ENCODE results near the gene IMP4. TPM values are rescaled to one million over a fixed set of nuclear protein-coding genes. Genes with fewer than 3 reads are reported as not detected.
A peak's percentile ranks its signal among the peaks of the same experiment; 100 is the strongest.

The IMP4 gene
- total RNA-seq, 1 experiment from 2014 or later, result 121 TPM

GRCh38 chr2:130355578-130356431, 13.1 kb downstream of the IMP4 start, which contains the start of gene PTPN18:
Gene PTPN18 (plus strand): TSS chr2:130356056. CDS start chr2:130356108, 52 bp downstream.
- H3K4me1 ChIP-seq (ENCODE audit: control insufficient read depth in 1 of 2, insufficient read depth in 2 of 2, low read length in 2 of 2), result peaks cover 0 to 19% of the 10 kb centered on the region in 2 experiments; a peak in 2 of 4 replicates
- intact Hi-C loops (cut with micrococcal nuclease), result loop anchor here (1.0 kb wide), 1 partner anchor 35 kb away; no protein-coding TSS in a partner anchor
- no peaks in the 10 kb centered on the region for H3K9me3 ChIP-seq (ENCODE audit: control insufficient read depth in 1 of 2, insufficient read depth in 1 of 2, low read depth in 1 of 2, low read length in 2 of 2)
- no peaks in the 10 kb centered on the region for H3K36me3 ChIP-seq (ENCODE audit: control insufficient read depth in 1 of 2, insufficient read depth in 2 of 2, low read length in 2 of 2)
- no peaks in the 10 kb centered on the region for H3K27me3 ChIP-seq (ENCODE audit: insufficient read depth, low read length)
- CTCF ChIA-PET, result interaction anchor here (0.6 to 1.1 kb wide), 2 partner anchors 13 to 17 kb away, joined by 3 to 5 read pairs; partner anchors contain the start of gene IMP4
- no TSS peak for BruUV-seq (replicated peaks)
- no peaks in the 10 kb centered on the region for H4K20me1 ChIP-seq (ENCODE audit: insufficient read depth)
- no peak within 1 kb of the TSS for H2AFZ ChIP-seq (ENCODE audit: low read depth, low read length, poor library complexity, severe bottlenecking)
- peak; percentile 58 for DNase-seq (ENCODE audit: low read depth, low spot score)
- RAD21 ChIA-PET (ENCODE audit: low non-redundant PET in 1 of 2, low total read pairs in 2 of 2, uncharacterized antibody in 2 of 2, unreplicated experiment in 2 of 2), result interaction anchor here in 1 of 2 experiments (2.0 kb wide), 1 partner anchor 13 kb away, joined by 5 read pairs; the partner anchor contains the start of gene IMP4
- no peaks in the 10 kb centered on the region for H3K9me2 ChIP-seq (ENCODE audit: insufficient read depth)
- H3K4me2 ChIP-seq (ENCODE audit: low read length), result peak within 1 kb of the TSS; percentile 89
- peak within 1 kb of the TSS; percentile 80 for H3K9ac ChIP-seq (ENCODE audit: low read length)
- ATAC-seq, result peak; percentile 94
- no peaks in the 10 kb centered on the region; the same call in none of the 2 replicates for H3K79me2 ChIP-seq (ENCODE audit: insufficient read depth, low read length)
- POLR2A ChIA-PET, result interaction anchor here (1.6 kb wide), 1 partner anchor 13 kb away, joined by 5 read pairs; the partner anchor contains the start of gene IMP4
- H3K27ac ChIP-seq (ENCODE audit: low read depth, low read length), result peak within 1 kb of the TSS; percentile 61; the same call in 1 of the 2 replicates
- H3K4me3 ChIP-seq (replicated peaks in 1 of 2; ENCODE audit: low read depth in 1 of 2, low read length in 2 of 2), result peak within 1 kb of the TSS; percentile 57 to 81
- TF ChIP-seq EZH2phosphoT487 (IDR thresholded peaks at IDR 0.05; ENCODE audit: borderline replicate concordance) (no peak), JUND (IDR thresholded peaks at IDR 0.05) (no peak), REST (IDR thresholded peaks at IDR 0.05; ENCODE audit: low read depth) (no peak), EGR1 (IDR thresholded peaks at IDR 0.05; ENCODE audit: low read depth) (no peak), POLR2AphosphoS5 (IDR thresholded peaks at IDR 0.05; ENCODE audit: low read depth, low read length) (peak; percentile 97), ZBTB33 (IDR thresholded peaks at IDR 0.05; ENCODE audit: extremely low read depth, insufficient replicate concordance, low read length) (peak; percentile 52), TCF7L2 (IDR thresholded peaks at IDR 0.05; ENCODE audit: borderline replicate concordance, extremely low read depth, insufficient read depth, insufficient read length) (no peak), ZNF274 (IDR thresholded peaks at IDR 0.05; ENCODE audit: low read depth, low read length) (no peak), ZFX (IDR thresholded peaks at IDR 0.05) (peak; percentile 71), FOSL1 (IDR thresholded peaks at IDR 0.05; ENCODE audit: low read depth) (0 out of 2 replicates have a peak, but pooled peaks have one; percentile 5), SIN3A (IDR thresholded peaks at IDR 0.05; ENCODE audit: low read depth) (peak; percentile 74), ELF1 (IDR thresholded peaks at IDR 0.05; ENCODE audit: borderline replicate concordance, low read depth) (no peak), SRF (IDR thresholded peaks at IDR 0.05; ENCODE audit: low read depth) (no peak), CBX3 (IDR thresholded peaks at IDR 0.05; ENCODE audit: low read depth) (no peak; the same call in 1 of the 2 replicates), CEBPB (IDR thresholded peaks at IDR 0.05; ENCODE audit: low read depth) (no peak), YY1 (IDR thresholded peaks at IDR 0.05; ENCODE audit: extremely low read depth, insufficient replicate concordance, low read depth, low read length) (peak; percentile 81), RAD21 (IDR thresholded peaks at IDR 0.05; ENCODE audit: low read depth) (peak; percentile 34; the same call in 1 of the 2 replicates), POLR2A (IDR thresholded peaks at IDR 0.05; ENCODE audit: borderline replicate concordance, extremely low read depth, insufficient read depth, insufficient read length) (peak; percentile 96), MAX (IDR thresholded peaks at IDR 0.05) (peak; percentile 73), ATF3 (IDR thresholded peaks at IDR 0.05) (no peak)

Measured in HCT116 (cell line).